Measurements from ENCODE around the gene TREML1.

The TREML1 gene

DNA sequence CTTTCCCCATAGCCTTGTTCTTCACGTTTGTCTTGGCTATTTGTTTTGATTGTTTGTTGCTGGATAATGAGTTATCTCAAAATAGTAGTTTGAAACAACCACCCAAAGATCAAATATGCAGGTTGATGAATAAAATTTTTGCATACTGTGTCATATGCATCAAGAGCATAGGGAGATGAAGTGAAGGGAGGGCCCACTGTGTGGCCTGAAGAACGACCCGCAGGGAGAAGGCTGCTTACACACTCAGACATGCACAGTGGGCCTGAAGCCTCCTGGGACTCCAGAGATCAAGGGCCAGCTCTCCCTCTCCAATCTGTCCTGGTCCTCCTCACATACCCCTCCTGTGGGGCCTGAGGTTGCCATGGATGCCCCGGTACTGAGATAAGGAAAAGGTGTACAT lies 25.0 kb upstream of the TREML1 start:
- Histone ChIP-seq H3K36me3 (ENCODE audit: control insufficient read depth in 4 of 4, insufficient read depth in 4 of 4, low read length in 3 of 4) (no peaks in the 10 kb centered on the region), H3K4me3 (ENCODE audit: control insufficient read depth in 1 of 7, extremely low read depth in 1 of 7, insufficient read depth in 4 of 7, low read depth in 2 of 7, low read length in 6 of 7) (no peak overlapping the region), H3K9me3 (ENCODE audit: control extremely low read depth in 1 of 5, control insufficient read depth in 4 of 5, insufficient read depth in 2 of 5, low read depth in 1 of 5, low read length in 4 of 5) (no peaks in the 10 kb centered on the region), H3K27ac (ENCODE audit: insufficient read depth in 1 of 2, low read depth in 1 of 2, low read length in 2 of 2, poor library complexity in 1 of 2, severe bottlenecking in 2 of 2) (no peak overlapping the region), H3K27me3 (replicated peaks in 2 of 5; ENCODE audit: control insufficient read depth in 4 of 5, insufficient read depth in 5 of 5, low read length in 4 of 5) (peaks cover 0 to 2% (median 0%) of the 10 kb centered on the region in 5 experiments), H3K4me1 (ENCODE audit: control extremely low read depth in 1 of 4, control insufficient read depth in 4 of 4, insufficient read depth in 4 of 4, low read length in 3 of 4) (peaks cover 4 to 12% (median 9%) of the 10 kb centered on the region in 4 experiments)
- ChIA-PET CTCF (interaction anchor here (1.2 to 4.6 kb wide), 3 partner anchors 11 to 18 kb away, joined by 3 to 40 read pairs (median 5); no protein-coding TSS in a partner anchor), POLR2A (no interaction called here)
- WGBS (ENCODE audit: insufficient coverage): 100% methylated on average over 3 of the region's 4 CpGs
- no peak for DNase-seq

DNA sequence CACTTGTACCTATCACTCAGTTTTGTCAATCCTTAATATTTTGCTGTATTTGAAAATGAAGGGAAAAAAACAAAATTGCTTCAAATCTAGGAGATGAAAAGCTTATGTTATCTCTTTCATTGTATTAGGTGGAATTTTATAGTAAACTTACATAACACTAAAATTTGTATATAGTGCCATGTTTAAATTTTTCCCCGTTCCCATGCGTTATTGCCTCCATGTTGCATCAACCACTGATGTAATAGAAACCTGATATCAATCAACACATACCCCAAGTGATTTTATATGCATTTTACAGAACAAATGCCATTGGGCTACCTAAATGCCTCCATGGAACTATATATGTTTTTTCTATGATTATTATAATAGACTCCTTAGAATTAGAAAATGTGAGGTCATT lies 23.5 kb upstream of the TREML1 start:
- Histone ChIP-seq H3K27ac (ENCODE audit: insufficient read depth in 1 of 2, low read depth in 1 of 2, low read length in 2 of 2, poor library complexity in 1 of 2, severe bottlenecking in 2 of 2) (no peak overlapping the region), H3K36me3 (ENCODE audit: control insufficient read depth in 4 of 4, insufficient read depth in 4 of 4, low read length in 3 of 4) (no peaks in the 10 kb centered on the region), H3K9me3 (ENCODE audit: control extremely low read depth in 1 of 5, control insufficient read depth in 4 of 5, insufficient read depth in 2 of 5, low read depth in 1 of 5, low read length in 4 of 5) (no peaks in the 10 kb centered on the region), H3K4me3 (ENCODE audit: control insufficient read depth in 1 of 7, extremely low read depth in 1 of 7, insufficient read depth in 4 of 7, low read depth in 2 of 7, low read length in 6 of 7) (no peak overlapping the region), H3K27me3 (replicated peaks in 2 of 5; ENCODE audit: control insufficient read depth in 4 of 5, insufficient read depth in 5 of 5, low read length in 4 of 5) (peaks cover 0 to 2% (median 0%) of the 10 kb centered on the region in 5 experiments), H3K4me1 (ENCODE audit: control extremely low read depth in 1 of 4, control insufficient read depth in 4 of 4, insufficient read depth in 4 of 4, low read length in 3 of 4) (peaks cover 0 to 8% (median 6%) of the 10 kb centered on the region in 4 experiments)
- WGBS (ENCODE audit: insufficient coverage): no CpG with 5 or more reads among the region's 2 CpGs
- ChIA-PET POLR2A (no interaction called here), CTCF (no interaction called here)
- no peak for DNase-seq

DNA sequence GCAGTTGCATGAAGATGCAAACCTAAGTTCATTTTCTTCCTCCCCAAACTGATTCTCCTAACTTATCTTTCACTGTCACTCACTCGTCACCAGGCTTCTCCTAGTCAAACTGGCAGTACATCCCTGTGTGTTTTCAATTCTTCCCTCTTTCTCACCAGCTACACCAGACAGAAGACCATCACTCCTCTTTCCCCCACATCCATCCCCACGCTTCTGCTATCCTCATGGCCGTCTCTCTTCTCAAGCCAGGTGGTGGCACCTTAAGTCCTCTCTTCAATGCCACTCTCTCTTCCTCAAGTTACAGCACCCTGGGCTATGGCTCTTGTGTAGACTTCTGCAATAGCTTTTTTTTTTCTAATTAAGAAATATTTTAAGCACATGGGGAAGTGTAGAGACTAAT lies 23.1 kb upstream of the TREML1 start:
- Histone ChIP-seq H3K9me3 (ENCODE audit: control extremely low read depth in 1 of 5, control insufficient read depth in 4 of 5, insufficient read depth in 2 of 5, low read depth in 1 of 5, low read length in 4 of 5) (no peaks in the 10 kb centered on the region), H3K4me1 (ENCODE audit: control extremely low read depth in 1 of 4, control insufficient read depth in 4 of 4, insufficient read depth in 4 of 4, low read length in 3 of 4) (peaks cover 0 to 6% (median 3%) of the 10 kb centered on the region in 4 experiments), H3K36me3 (ENCODE audit: control insufficient read depth in 4 of 4, insufficient read depth in 4 of 4, low read length in 3 of 4) (no peaks in the 10 kb centered on the region), H3K27ac (ENCODE audit: insufficient read depth in 1 of 2, low read depth in 1 of 2, low read length in 2 of 2, poor library complexity in 1 of 2, severe bottlenecking in 2 of 2) (no peak overlapping the region), H3K27me3 (replicated peaks in 2 of 5; ENCODE audit: control insufficient read depth in 4 of 5, insufficient read depth in 5 of 5, low read length in 4 of 5) (peaks cover 0 to 2% (median 0%) of the 10 kb centered on the region in 5 experiments), H3K4me3 (ENCODE audit: control insufficient read depth in 1 of 7, extremely low read depth in 1 of 7, insufficient read depth in 4 of 7, low read depth in 2 of 7, low read length in 6 of 7) (no peak overlapping the region)
- ChIA-PET POLR2A (no interaction called here), CTCF (interaction anchor here (1.2 to 1.7 kb wide), 4 partner anchors 11 to 143 kb away, joined by 4 to 5 read pairs (median 5); no protein-coding TSS in a partner anchor)
- WGBS (ENCODE audit: insufficient coverage): 90% methylated on average over 2 of the region's 3 CpGs
- no peak for DNase-seq

DNA sequence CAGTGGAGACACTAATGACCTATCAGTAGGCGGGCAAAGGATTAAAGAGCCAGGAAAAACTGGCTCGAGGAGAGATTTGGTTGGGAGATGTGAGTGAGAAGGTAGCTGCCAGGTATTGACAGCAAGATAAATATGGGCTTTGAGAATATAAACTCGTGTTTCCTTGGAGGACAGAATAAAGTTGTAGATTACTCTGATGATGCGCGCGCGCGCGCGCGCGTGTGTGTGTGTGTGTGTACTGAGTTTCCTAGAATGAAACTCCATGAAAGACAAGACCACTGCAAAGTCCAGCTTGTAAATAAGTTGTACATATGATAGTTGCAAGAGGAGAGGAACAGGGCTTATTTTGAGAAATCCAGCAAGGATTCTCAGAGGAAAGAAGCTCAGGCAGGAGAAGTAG lies 22.0 kb upstream of the TREML1 start:
- H3K36me3 ChIP-seq (ENCODE audit: control insufficient read depth in 4 of 4, insufficient read depth in 4 of 4, low read length in 3 of 4): no peaks in the 10 kb centered on the region
- no peak overlapping the region for H3K27ac ChIP-seq (ENCODE audit: insufficient read depth in 1 of 2, low read depth in 1 of 2, low read length in 2 of 2, poor library complexity in 1 of 2, severe bottlenecking in 2 of 2)
- no peak for DNase-seq
- WGBS (ENCODE audit: insufficient coverage): 100% methylated on average over 12 of the region's 12 CpGs
- H3K4me1 ChIP-seq (ENCODE audit: control extremely low read depth in 1 of 4, control insufficient read depth in 4 of 4, insufficient read depth in 4 of 4, low read length in 3 of 4): no peaks in the 10 kb centered on the region
- H3K27me3 ChIP-seq (replicated peaks in 2 of 5; ENCODE audit: control insufficient read depth in 4 of 5, insufficient read depth in 5 of 5, low read length in 4 of 5): peaks cover 0 to 2% (median 0%) of the 10 kb centered on the region in 5 experiments
- H3K4me3 ChIP-seq (ENCODE audit: control insufficient read depth in 1 of 7, extremely low read depth in 1 of 7, insufficient read depth in 4 of 7, low read depth in 2 of 7, low read length in 6 of 7): no peak overlapping the region
- ChIA-PET POLR2A (no interaction called here), CTCF (interaction anchor here (1.2 to 1.7 kb wide), 4 partner anchors 12 to 144 kb away, joined by 4 to 5 read pairs (median 5); no protein-coding TSS in a partner anchor)
- no peaks in the 10 kb centered on the region for H3K9me3 ChIP-seq (ENCODE audit: control extremely low read depth in 1 of 5, control insufficient read depth in 4 of 5, insufficient read depth in 2 of 5, low read depth in 1 of 5, low read length in 4 of 5)

DNA sequence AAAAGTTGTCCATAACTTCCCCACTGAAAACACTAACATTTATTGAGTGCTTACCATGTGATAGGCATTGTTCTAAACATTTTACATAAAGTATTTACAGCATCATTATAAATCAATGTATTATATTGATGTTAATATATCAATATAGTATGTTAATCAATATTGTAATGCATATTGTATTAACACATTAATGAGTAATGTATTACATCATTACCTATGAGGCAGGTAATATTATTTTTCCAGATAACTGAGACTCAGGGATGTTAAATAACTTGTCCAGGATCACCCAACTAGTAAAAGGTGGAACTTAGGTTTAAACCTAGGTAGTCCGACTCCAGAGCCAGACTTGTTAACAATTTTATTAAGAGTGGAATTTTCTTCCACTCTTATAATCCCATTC lies 20.9 kb upstream of the TREML1 start:
- Histone ChIP-seq H3K9me3 (ENCODE audit: control extremely low read depth in 1 of 5, control insufficient read depth in 4 of 5, insufficient read depth in 2 of 5, low read depth in 1 of 5, low read length in 4 of 5) (no peaks in the 10 kb centered on the region), H3K4me1 (ENCODE audit: control extremely low read depth in 1 of 4, control insufficient read depth in 4 of 4, insufficient read depth in 4 of 4, low read length in 3 of 4) (no peaks in the 10 kb centered on the region), H3K27ac (ENCODE audit: insufficient read depth in 1 of 2, low read depth in 1 of 2, low read length in 2 of 2, poor library complexity in 1 of 2, severe bottlenecking in 2 of 2) (no peak overlapping the region), H3K4me3 (ENCODE audit: control insufficient read depth in 1 of 7, extremely low read depth in 1 of 7, insufficient read depth in 4 of 7, low read depth in 2 of 7, low read length in 6 of 7) (no peak overlapping the region), H3K36me3 (ENCODE audit: control insufficient read depth in 4 of 4, insufficient read depth in 4 of 4, low read length in 3 of 4) (no peaks in the 10 kb centered on the region), H3K27me3 (replicated peaks in 2 of 5; ENCODE audit: control insufficient read depth in 4 of 5, insufficient read depth in 5 of 5, low read length in 4 of 5) (peaks cover 0 to 2% (median 0%) of the 10 kb centered on the region in 5 experiments)
- DNase-seq: no peak
- ChIA-PET POLR2A (interaction anchor here (0.6 kb wide), 1 partner anchor 10 kb away, joined by 3 read pairs; no protein-coding TSS in a partner anchor), CTCF (no interaction called here)
- WGBS (ENCODE audit: insufficient coverage): 100% methylated on average over 1 of the region's 1 CpG

DNA sequence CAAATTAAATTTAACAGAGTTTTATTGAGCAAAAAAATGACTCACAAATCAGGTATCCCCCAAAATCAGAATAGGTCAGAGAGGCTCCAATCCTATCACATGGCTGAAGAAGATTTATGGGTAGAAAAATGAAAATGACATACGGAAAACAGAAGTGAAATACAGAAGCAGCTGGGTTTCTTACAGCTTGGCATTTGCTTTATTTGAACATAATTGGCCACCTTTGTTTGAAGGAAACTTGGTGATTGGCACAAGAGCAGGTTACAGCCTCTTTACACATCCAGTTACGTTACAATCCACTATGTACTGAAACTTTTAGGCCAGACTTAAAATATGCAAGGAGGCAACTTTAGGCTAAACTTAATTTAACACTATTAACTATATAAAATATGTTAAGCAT lies 20.5 kb upstream of the TREML1 start:
- no peaks in the 10 kb centered on the region for H3K36me3 ChIP-seq (ENCODE audit: control insufficient read depth in 4 of 4, insufficient read depth in 4 of 4, low read length in 3 of 4)
- ChIA-PET CTCF (interaction anchor here (1.4 kb wide), 1 partner anchor 8 kb away, joined by 6 read pairs; no protein-coding TSS in a partner anchor), POLR2A (interaction anchor here (0.6 kb wide), 1 partner anchor 9 kb away, joined by 3 read pairs; no protein-coding TSS in a partner anchor)
- H3K4me3 ChIP-seq (ENCODE audit: control insufficient read depth in 1 of 7, extremely low read depth in 1 of 7, insufficient read depth in 4 of 7, low read depth in 2 of 7, low read length in 6 of 7): no peak overlapping the region
- 14% methylated on average over 1 of the region's 2 CpGs for WGBS (ENCODE audit: insufficient coverage)
- H3K27ac ChIP-seq (ENCODE audit: insufficient read depth in 1 of 2, low read depth in 1 of 2, low read length in 2 of 2, poor library complexity in 1 of 2, severe bottlenecking in 2 of 2): no peak overlapping the region
- DNase-seq: peak in 2 of 3 donors; percentile 39 to 40
- H3K9me3 ChIP-seq (ENCODE audit: control extremely low read depth in 1 of 5, control insufficient read depth in 4 of 5, insufficient read depth in 2 of 5, low read depth in 1 of 5, low read length in 4 of 5): no peaks in the 10 kb centered on the region
- H3K27me3 ChIP-seq (replicated peaks in 2 of 5; ENCODE audit: control insufficient read depth in 4 of 5, insufficient read depth in 5 of 5, low read length in 4 of 5): peaks cover 0 to 2% (median 0%) of the 10 kb centered on the region in 5 experiments
- no peaks in the 10 kb centered on the region for H3K4me1 ChIP-seq (ENCODE audit: control extremely low read depth in 1 of 4, control insufficient read depth in 4 of 4, insufficient read depth in 4 of 4, low read length in 3 of 4)

DNA sequence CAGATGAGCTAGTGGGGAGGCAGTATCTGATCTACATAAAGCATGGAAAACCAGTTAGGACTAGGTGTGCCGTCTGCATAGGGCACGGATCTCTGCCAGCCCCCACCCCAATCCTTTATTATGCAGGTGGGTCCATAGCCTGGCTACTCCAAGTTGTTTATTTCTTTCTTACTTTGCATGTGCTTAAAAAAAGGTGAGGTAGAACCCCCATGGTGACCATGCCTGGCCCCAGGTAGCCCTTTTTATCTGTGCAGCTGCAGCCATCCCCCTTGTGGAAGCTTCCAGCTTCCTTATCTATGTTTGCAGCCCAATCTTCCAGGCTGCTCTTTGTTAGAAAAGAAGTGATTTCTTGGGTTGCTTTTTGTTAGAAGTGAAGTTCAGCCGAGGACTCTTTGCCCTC lies 17.8 kb upstream of the TREML1 start:
- CTCF ChIA-PET: interaction anchor here (1.3 kb wide), 1 partner anchor 133 kb away, joined by 3 read pairs; no protein-coding TSS in a partner anchor
- POLR2A ChIA-PET: no interaction called here
- H3K27me3 ChIP-seq (replicated peaks in 2 of 5; ENCODE audit: control insufficient read depth in 4 of 5, insufficient read depth in 5 of 5, low read length in 4 of 5): no peaks in the 10 kb centered on the region
- H3K27ac ChIP-seq (ENCODE audit: insufficient read depth in 1 of 2, low read depth in 1 of 2, low read length in 2 of 2, poor library complexity in 1 of 2, severe bottlenecking in 2 of 2): no peak overlapping the region
- H3K4me3 ChIP-seq (ENCODE audit: control insufficient read depth in 1 of 7, extremely low read depth in 1 of 7, insufficient read depth in 4 of 7, low read depth in 2 of 7, low read length in 6 of 7): no peak overlapping the region
- peak in 1 of 3 donors; percentile 10 for DNase-seq
- WGBS (ENCODE audit: insufficient coverage): 100% methylated on average over 2 of the region's 3 CpGs
- H3K36me3 ChIP-seq (ENCODE audit: control insufficient read depth in 4 of 4, insufficient read depth in 4 of 4, low read length in 3 of 4): no peaks in the 10 kb centered on the region
- H3K9me3 ChIP-seq (ENCODE audit: control extremely low read depth in 1 of 5, control insufficient read depth in 4 of 5, insufficient read depth in 2 of 5, low read depth in 1 of 5, low read length in 4 of 5): no peaks in the 10 kb centered on the region
- H3K4me1 ChIP-seq (ENCODE audit: control extremely low read depth in 1 of 4, control insufficient read depth in 4 of 4, insufficient read depth in 4 of 4, low read length in 3 of 4): no peaks in the 10 kb centered on the region

Data from common myeloid progenitor, CD34-positive (primary cell).